ENCODE data around the gene PI4K2B. TPM values are rescaled to one million over a fixed set of nuclear protein-coding genes. Genes with fewer than 3 reads are reported as not detected.

Gene PI4K2B
- 11.9 and 25.3 TPM in 2 replicates for total RNA-seq

DNA sequence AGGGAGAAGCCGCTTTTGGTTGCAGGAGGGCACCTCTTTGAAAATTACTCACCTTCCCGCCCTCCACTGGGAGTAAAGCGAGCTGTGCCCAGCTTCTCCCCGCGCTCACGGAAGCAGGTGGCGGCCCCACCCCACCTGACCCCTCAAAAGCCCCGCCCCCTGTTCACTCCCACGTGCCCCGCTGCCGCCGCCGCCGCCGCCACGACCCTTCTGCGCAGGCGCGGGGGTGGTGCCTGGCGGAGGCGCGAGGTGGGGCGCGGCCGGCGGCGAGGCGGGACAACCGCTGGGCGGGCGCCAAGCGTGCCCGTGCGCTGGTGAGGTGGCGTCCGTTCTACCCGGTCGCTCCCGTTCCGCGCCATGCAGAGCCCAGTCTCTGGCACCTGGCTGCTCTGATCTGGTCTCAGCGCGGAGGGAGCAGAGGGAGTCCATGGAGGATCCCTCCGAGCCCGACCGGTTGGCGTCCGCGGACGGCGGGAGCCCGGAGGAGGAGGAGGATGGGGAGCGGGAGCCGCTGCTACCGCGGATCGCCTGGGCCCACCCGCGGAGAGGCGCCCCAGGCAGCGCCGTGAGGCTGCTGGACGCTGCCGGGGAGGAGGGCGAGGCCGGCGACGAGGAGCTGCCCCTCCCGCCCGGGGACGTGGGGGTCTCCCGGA, at the start of gene PI4K2B:
Gene PI4K2B (plus strand): TSS at position 297 of the 653 bp plus-strand sequence. CDS start 131 bp downstream, at position 428.

DNA sequence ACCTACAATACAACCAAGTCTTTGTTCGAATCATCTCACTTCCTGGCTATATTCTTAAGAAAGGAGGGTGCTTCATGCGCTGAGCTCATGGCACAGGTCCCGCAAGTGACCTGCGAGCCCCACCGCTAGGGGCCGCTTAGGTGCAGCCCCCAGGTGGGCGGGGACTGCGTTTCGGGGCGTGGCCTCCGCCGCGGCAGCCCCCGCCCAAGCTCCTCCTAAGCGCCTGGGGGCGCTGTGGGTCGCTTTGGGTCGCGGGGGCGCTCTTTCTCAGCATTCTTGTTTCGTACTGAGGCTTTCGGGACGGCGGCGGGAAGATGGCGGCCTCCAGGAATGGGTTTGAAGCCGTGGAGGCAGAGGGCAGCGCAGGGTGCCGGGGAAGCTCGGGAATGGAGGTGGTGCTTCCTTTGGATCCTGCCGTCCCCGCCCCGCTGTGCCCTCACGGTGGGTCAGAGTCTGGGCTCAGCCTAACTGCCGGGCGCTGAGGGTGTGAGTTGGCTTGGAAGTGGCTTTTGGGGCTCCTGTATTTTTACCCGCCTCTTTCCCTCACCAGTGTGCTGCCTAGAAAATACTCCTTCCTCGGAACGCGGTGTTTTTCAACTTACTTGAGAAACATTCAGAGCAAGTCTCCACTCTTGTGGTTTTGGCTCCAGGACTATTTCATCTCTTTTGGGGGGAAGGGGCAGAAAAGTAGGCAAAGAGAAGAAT, 78.8 kb downstream of the PI4K2B start, which contains the start of gene ZCCHC4:
Gene ZCCHC4 (plus strand): TSS at position 279 of the 705 bp plus-strand sequence. CDS start 36 bp downstream, at position 315.

Other genes starting within 250 kb of the PI4K2B start
- gene LGI2, start 203.1 kb upstream of the PI4K2B start, total RNA-seq: 0.81 TPM in 1 of 2 replicates, not detected in the other
- 2.8 and 6.1 TPM in 2 replicates for gene SEPSECS, start 73.6 kb upstream of the PI4K2B start, total RNA-seq
- 3.6 and 5.2 TPM in 2 replicates for gene ZCCHC4, start 78.7 kb downstream of the PI4K2B start, total RNA-seq
- 14.4 and 17.7 TPM in 2 replicates for gene ANAPC4, start 143.2 kb downstream of the PI4K2B start, total RNA-seq